Gastrocnemius medialis (tissue), 4 donors: ENCODE results near the gene AARS2. TPM values are rescaled to one million over a fixed set of nuclear protein-coding genes. Genes with fewer than 3 reads are reported as not detected.

Experiments
- ATAC-seq, 2 donors: fragments of 150-250 bp; one replicate each; pipeline ENCODE4 v1.9.1; 2016
- DNase-seq, 2 donors: peaks; one replicate each; pipeline ENCODE4 v3.0.0-alpha.2; 2019
- H3K27ac ChIP-seq, 4 donors: fragments of 200-600 bp; sonication (generic); 1 replicate in 1 of 4; 2 replicates in 3 of 4; pipeline ENCODE4 v1.5.1; 2016 to 2018; ENCODE audit warnings: mild to moderate bottlenecking in 2 of 4, moderate library complexity in 1 of 4
- H3K27me3 ChIP-seq, 3 donors: fragments of 200-600 bp; sonication (generic) in 2 of 3; 1 replicate in 1 of 3; 2 replicates in 2 of 3; pipeline versions ENCODE4 v1.5.1 to v1.6.0; 2016 to 2019; ENCODE audit warnings: mild to moderate bottlenecking in 1 of 3, moderate library complexity in 1 of 3
- H3K36me3 ChIP-seq, 2 donors: fragments of 200-600 bp; sonication (generic) in 1 of 2; one replicate each; pipeline ENCODE4 v1.5.1; 2017 to 2018
- H3K4me1 ChIP-seq, 2 donors: fragments of 200-600 bp; sonication (generic) in 1 of 2; one replicate each; pipeline ENCODE4 v1.5.1; 2016 to 2017; ENCODE audit warnings: mild to moderate bottlenecking in 2 of 2
- H3K4me3 ChIP-seq, 4 donors: fragments of 200-600 bp; sonication (generic) in 3 of 4; 1 replicate in 1 of 4; 2 replicates in 3 of 4; pipeline ENCODE4 v1.5.1; 2016 to 2019; ENCODE audit warnings: mild to moderate bottlenecking in 2 of 4
- H3K9me3 ChIP-seq, 3 donors: fragments of 200-600 bp; sonication (generic) in 2 of 3; 1 replicate in 1 of 3; 2 replicates in 2 of 3; pipeline ENCODE4 v1.5.1; 2016 to 2019
- CTCF ChIP-seq, 5 experiments: fragments of 450-650 bp in 3 of 5; fragments of 200-600 bp in 2 of 5; sonication (generic) in 2 of 5; IDR thresholded peaks in 4 of 5; conservative IDR thresholded peaks in 1 of 5; 1 replicate in 4 of 5; 2 replicates in 1 of 5; pipeline ENCODE4 v1.5.1; 2016 to 2019; ENCODE audit warnings: antibody characterized with exemption in 5 of 5, mild to moderate bottlenecking in 3 of 5, moderate library complexity in 3 of 5
- POLR2A ChIP-seq, 2 donors: fragments of 450-650 bp; IDR thresholded peaks; one replicate each; pipeline ENCODE4 v1.6.1; 2017; ENCODE audit warnings: antibody characterized with exemption in 2 of 2, mild to moderate bottlenecking in 2 of 2, moderate library complexity in 2 of 2
- in situ Hi-C, 4 donors: fragments of 200-750 bp; cut with MboI; loops; one replicate each; pipeline versions ENCODE4 v1.15.0 to v1.8.0; 2017; ENCODE audit warnings: low sequenced_read_pairs in 4 of 4
- intact Hi-C: fragments of 100-400 bp; cut with DNase I; formaldehyde crosslinking; loops from one replicate; pipeline ENCODE4 v1.15.1; 2023; ENCODE audit warnings: low total_unique reads
- total RNA-seq, 4 donors: library from RNA; depleted of rRNA; stranded (reverse); fragments of >200 nt; gene quantifications; one replicate each; pipeline versions ENCODE4 v1.1.0 to v1.2.3, GENCODE V29; 2016

AARS2 gene
- total RNA-seq, 4 donors from 2014 or later = 3.9 to 6.3 (median 4.5) TPM

DNA sequence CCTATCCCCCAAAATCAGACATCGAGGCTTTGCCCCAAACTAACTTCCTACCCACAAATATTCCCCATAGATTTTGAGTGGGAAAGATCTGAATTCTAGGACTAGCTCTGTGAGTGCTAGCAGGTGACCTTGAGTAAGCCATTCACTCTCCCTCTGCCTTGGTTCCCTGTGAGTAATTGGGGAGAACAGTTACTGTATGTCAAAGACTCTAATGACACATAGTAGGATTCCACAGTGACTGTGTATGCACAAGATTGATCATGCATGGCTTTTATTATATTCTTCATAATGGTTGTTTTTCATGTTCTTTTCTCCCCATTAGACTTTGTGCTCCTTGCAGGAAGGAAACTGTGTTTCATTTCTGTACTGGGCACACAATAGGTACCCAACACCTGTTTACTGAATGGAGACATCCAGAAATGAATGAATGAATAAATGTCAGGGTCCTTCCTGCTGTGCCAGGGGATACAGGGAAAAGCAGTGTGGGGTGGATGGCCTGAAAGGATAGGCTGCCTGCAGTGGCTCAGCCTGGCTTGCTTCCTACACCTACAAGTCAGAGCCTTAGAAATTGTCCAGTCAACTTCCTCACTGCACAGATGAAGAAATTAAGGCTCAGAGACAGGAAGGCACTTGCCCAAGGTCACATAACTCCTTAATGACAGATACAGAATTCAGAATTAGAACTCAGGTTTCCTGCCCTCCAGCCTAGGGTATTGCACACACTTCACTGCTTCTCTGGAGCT, 43.8 kb downstream of the AARS2 start:
- no peak for ATAC-seq
- in situ Hi-C loops (loop anchor here in 1 of 4 donors (5.0 kb wide), 1 partner anchor 68 kb away; no protein-coding TSS in a partner anchor), intact Hi-C loops (loop anchor here (2.0 kb wide), 1 partner anchor 35 kb away; no protein-coding TSS in a partner anchor)
- TF ChIP-seq POLR2A (IDR thresholded peaks at IDR 0.05) (no peak), CTCF (IDR thresholded peaks at IDR 0.05 in 4 of 5, conservative IDR thresholded peaks at IDR 0.05 in 1 of 5) (no peak)
- no peaks in the 10 kb centered on the region for H3K36me3 ChIP-seq
- H3K27ac ChIP-seq = no peak overlapping the region
- H3K4me3 ChIP-seq = no peak overlapping the region
- peaks cover 30 to 40% (median 30%) of the 10 kb centered on the region in 3 donors for H3K27me3 ChIP-seq
- H3K9me3 ChIP-seq = no peaks in the 10 kb centered on the region
- DNase-seq = no peak
- peaks cover 6 to 7% of the 10 kb centered on the region in 2 donors for H3K4me1 ChIP-seq

DNA sequence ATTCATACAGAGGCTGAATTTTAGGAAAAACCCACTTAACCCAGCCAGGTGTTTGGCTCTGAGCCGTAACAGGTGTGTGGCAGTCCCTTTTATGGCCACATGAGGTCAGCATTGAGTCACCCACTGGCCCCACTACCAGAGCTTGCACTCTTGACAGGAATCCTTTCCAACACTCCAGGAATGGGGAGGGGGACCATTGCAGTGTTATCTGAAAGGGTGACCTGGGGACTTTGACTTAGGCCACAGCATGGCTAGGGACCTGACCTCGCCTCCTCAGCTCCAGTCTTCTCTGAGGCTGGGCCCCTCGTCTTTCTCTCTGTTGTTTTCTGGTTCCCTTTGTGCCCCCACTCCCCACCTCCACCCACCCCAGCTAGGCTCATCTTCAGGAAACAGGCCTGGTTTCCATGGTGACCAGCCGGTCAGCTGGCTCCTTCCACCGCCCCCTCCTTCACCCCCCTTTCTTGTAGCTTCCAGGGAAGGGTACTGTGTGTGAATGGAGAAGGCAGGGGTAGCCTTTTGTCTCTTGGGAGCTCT, 45.0 kb downstream of the AARS2 start:
- H3K4me1 ChIP-seq = peaks cover 17 to 19% of the 10 kb centered on the region in 2 donors
- no peaks in the 10 kb centered on the region for H3K9me3 ChIP-seq
- DNase-seq (peak in 1 of 2 donors; percentile 50), ATAC-seq (peak in 1 of 2 donors; percentile 40)
- no peak overlapping the region for H3K27ac ChIP-seq
- H3K27me3 ChIP-seq = peaks cover 20 to 40% (median 30%) of the 10 kb centered on the region in 3 donors
- in situ Hi-C loops (loop anchor here in 1 of 4 donors (5.0 kb wide), 1 partner anchor 69 kb away; no protein-coding TSS in a partner anchor), intact Hi-C loops (loop anchor here (1.0 to 2.0 kb wide), 2 partner anchors 37 to 70 kb away; no protein-coding TSS in a partner anchor)
- TF ChIP-seq CTCF (IDR thresholded peaks at IDR 0.05 in 4 of 5, conservative IDR thresholded peaks at IDR 0.05 in 1 of 5) = peak; percentile 62 to 84 (median 83)
- no peak for TF ChIP-seq POLR2A (IDR thresholded peaks at IDR 0.05)
- H3K4me3 ChIP-seq = no peak overlapping the region
- no peaks in the 10 kb centered on the region for H3K36me3 ChIP-seq

DNA sequence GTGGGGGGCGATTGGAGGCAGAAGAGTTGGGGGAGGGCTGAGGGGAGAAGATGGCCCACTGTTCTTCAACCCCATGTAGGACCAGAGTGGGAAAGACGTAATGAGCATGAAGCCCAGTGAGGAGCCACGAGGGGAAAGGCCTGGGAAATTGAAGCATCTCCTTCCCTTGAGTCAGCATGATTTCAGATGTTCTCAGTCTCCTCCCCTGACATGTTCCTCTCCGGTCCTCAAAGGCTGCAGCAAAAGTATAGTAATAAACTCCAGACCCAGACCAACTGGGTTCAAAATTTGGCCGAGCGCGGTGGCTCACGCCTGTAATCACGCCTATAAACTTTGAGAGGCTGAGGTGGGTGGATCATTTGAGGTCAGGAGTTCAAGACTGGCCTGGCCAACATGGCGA, 45.9 kb downstream of the AARS2 start:
- H3K27me3 ChIP-seq = peaks cover 20 to 36% (median 30%) of the 10 kb centered on the region in 3 donors
- TF ChIP-seq CTCF (IDR thresholded peaks at IDR 0.05 in 4 of 5, conservative IDR thresholded peaks at IDR 0.05 in 1 of 5) = no peak
- peaks cover 20 to 23% of the 10 kb centered on the region in 2 donors for H3K4me1 ChIP-seq
- DNase-seq = no peak
- H3K27ac ChIP-seq = no peak overlapping the region
- no peaks in the 10 kb centered on the region for H3K36me3 ChIP-seq
- intact Hi-C loops (no loop called here), in situ Hi-C loops (loop anchor here in 1 of 4 donors (5.0 kb wide), 1 partner anchor 70 kb away; no protein-coding TSS in a partner anchor)
- H3K9me3 ChIP-seq = no peaks in the 10 kb centered on the region
- H3K4me3 ChIP-seq = no peak overlapping the region
- no peak for ATAC-seq

DNA sequence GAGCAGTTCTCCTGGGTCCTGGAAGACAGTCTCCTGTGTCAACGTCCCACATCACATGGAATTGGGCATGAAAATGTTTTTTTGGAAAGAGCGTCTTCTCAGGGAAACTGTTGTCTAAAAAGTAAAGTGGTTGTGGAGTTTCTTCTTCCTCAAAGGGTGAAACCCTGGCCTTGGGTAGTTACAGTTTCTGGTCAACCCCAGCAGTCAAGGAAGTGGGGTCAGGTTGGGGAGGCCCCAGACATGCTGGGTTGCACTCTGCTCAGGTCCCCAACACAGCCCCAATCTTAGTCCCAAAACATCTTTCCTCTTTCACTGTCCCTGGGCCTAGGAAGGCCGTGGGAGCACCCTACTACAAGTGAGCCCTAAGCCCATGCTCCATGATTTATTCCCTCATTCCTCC, 46.8 kb downstream of the AARS2 start:
- no peak for ATAC-seq
- Histone ChIP-seq H3K9me3 (no peaks in the 10 kb centered on the region), H3K4me1 (peaks cover 20 to 23% of the 10 kb centered on the region in 2 donors), H3K36me3 (peaks cover 0 to 2% of the 10 kb centered on the region in 2 donors), H3K27me3 (peaks cover 20 to 29% (median 22%) of the 10 kb centered on the region in 3 donors), H3K27ac (no peak overlapping the region), H3K4me3 (no peak overlapping the region)
- DNase-seq = no peak
- TF ChIP-seq POLR2A (IDR thresholded peaks at IDR 0.05) (no peak), CTCF (IDR thresholded peaks at IDR 0.05 in 4 of 5, conservative IDR thresholded peaks at IDR 0.05 in 1 of 5) (no peak)
- in situ Hi-C loops (loop anchor here in 1 of 4 donors (5.0 kb wide), 1 partner anchor 71 kb away; no protein-coding TSS in a partner anchor), intact Hi-C loops (no loop called here)
